Endometrium (tissue), 2 donors: Measurements from ENCODE around the gene ACVRL1.

Experiments used
- FAIRE-seq: peaks from 2 replicates; lab custom pipeline; 2012; peaks lifted over from hg19 to GRCh38; lab: Jason Lieb, UNC
- donor health status: control.
- donor health status: control.

ACVRL1 gene

GRCh38 chr12:51907083-51907855 is at the start of gene ACVRL1:
Gene ACVRL1 (plus strand): TSS chr12:51907504. CDS start chr12:51912475, 4,971 bp downstream.
- no peak for FAIRE-seq

- no peak for FAIRE-seq
Measured at GRCh38 chr12:51860986-51861385, 46.3 kb upstream of the ACVRL1 start.

DNA sequence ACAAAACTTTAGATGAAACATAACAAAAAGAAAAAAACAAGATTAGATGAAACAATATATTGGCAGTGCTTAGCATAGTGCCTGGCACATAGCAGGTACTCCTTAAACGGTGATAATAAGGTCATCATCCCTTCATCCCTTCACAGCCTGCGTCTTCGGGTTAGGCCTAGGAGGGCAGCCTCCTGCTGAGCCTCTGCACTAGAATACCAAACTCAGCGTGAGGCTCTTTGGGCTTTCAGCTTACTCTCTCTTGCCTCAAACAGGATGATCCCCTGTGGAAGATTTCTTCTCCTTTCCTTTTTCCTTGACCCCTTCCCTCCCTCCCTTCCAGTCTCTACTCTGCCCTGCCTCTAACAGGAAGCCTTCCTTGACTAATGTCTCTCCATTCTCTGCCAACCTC is 44.4 kb upstream of the ACVRL1 start:
- no peak for FAIRE-seq

GRCh38 chr12:51863363-51863932 is 43.9 kb upstream of the ACVRL1 start:
- no peak for FAIRE-seq

DNA sequence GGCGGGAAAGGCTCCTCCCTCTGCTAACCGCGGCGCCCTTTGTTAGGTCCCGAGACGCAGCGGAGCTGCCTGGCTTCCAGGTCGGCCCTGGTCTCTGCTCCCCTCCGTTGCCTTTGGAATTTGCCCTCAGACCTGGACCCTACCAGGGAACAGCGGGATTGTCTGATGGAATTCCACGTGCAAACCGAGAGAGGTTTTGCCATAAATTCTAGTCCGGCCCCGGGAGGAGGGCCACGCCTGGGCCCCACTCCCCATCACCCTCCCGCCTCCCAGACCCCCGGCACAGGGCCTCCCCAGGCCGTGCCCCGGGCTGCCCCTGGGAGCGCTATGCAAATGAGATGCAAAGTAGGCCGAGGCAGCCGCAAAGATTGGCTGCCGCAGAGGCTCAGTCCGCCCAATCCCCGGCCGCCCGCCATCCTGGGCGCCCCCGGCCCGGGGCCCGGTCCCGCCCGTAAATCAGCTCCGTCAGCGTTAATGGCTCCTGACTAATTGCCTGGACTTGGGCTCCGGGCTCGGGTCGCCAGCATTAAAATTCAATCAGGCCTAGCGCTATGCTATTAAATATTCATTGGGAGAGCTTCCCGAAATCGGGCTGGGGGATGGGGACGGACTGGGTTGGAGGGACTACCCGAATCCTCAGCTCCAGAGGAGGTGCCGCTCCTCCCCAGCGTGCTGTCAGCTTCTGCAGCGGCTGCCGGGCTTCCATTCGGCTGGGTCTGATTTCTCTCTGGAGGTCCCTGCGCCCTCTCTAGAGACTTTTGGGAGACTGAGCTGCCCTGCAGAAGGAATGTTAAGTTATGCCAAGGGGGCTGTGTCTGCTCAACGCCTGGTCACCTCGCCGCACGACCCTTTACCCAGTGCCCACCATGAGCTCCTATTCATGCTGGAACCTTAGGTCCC is 43.1 kb upstream of the ACVRL1 start:
- no peak for FAIRE-seq

DNA sequence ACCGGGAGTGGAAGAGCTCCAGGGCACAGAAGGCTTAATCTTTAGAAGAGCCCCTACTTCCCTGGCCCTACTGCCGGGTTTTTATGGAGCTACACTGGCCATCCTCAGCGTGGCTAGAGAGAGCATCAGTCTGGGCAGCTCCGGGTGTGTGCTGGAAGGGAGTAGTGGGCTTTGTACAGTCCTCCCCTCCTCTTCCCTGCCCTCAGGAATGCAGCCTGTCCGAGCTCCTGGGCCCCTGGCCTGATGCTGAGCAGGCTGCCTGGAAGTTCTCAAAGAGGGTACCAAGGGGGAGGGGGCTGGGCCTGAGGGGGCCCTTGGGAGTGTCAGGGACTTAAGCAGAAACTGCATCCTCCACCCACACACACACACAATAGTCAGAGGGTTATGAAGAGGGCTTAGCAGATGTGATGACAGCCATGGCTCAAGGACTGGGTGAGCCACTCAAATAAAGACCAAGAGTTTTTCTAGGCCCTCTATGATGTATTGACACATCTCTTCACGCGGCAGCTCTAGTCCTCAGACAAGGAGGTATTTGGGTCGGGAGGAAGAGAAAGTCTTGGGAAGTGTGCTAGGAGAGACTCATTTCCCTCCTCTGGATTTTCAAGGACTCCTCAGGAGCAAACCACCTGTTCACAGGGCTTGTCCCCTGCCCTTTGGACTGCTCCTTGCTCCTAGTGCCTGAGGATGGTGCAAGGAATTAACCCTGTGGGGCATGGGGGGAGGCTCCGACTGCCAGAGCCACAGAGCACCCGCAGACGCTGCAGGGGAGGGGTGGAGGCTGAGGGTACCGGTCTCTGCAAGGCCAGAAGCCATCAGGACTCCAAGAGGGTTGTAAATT is 42.3 kb upstream of the ACVRL1 start:
- FAIRE-seq, result no peak

DNA sequence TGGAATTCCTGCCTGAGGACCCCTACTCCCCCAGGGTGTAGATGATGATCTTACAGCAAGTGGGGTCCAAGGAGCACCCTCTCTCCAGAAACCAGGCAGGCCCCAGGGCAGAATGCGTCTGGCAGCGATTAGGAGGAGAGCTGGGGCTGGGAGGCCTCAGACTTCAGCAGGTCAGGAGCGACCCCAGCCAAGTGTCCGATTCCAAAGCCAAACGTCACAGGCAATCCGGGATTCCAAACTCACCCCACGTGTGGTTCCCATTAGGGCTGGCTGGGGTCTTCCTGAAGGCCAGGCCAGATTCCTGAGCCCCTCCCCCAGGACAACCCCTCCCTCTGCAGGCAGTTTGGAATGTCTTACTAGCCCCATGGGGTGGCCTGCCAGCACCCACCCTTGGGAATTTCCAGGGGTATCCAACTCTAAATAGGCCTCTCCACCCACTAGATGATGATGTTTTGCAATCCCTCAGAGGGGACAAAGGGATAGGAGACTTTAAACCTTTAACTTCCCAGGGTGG is 41.5 kb upstream of the ACVRL1 start:
- no peak for FAIRE-seq

DNA sequence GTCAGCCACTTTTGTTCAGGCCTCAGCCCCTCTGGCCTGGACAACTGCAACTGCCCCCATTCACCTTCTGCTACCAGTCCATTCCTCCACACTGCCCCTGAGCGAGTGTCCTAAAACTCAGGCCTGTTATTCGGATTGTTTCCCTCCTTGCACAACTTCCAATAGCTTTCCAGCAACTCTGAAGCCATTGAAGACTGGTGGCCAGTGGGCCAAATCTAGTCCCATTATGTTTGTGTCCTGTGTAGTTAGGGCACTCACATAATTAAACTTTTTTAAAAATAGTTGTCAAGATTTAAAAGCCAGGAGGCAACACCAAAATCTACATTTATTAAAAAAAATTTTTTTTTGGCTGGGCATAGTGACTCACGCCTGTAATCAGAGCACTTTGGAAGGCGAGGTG is 41.0 kb upstream of the ACVRL1 start:
- no peak for FAIRE-seq

- FAIRE-seq, result no peak
Measured at GRCh38 chr12:51866762-51867161, 40.5 kb upstream of the ACVRL1 start.

DNA sequence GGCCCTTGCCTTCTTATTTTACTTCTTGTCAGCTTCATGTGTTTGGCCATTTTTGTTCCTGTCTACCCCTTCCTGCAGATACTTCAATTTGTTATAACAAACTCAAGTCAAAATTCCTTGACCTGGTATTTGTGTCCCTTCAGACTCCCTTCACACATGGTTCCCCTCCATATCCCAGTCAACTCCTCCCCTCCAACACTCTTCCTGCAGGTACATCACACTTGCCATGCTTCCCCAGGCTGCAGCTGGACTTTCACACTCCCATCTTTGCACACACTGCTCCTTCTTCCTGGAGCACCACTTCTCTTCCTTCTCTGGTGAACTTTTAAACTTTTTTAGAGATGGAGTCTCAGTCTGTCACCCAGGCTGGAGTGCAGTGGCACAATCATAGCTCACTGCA is 39.9 kb upstream of the ACVRL1 start:
- no peak for FAIRE-seq

DNA sequence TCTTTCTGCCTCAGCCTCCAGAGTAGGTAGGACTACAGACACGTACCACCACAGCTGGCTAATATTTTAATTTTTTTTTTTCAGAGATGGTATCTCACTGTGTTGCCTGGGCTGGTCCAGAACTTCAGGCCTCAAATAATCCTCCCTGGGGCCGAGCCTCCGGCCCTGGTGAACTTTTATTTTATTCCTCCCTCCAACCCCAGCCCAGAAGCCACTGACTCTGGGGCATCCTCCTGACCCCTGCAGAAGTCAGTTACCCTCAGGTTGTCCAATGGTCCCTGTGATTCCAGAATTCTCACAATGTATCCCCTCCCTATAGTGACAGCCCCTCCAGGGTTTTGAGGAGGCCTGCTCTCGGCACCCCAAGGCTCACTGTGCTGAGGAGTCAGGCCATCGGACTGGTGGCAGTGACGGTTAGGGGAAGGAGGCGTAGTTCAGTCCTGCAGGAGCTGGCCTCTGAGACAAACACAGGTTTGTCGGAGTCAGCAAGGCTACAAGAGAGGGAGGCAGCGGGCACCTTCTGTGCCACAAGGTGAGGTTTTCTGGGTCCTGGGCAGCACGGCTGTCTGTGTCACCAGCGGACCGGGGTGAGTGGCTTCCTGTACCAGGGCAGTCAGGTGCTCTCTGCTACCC is 39.4 kb upstream of the ACVRL1 start:
- no peak for FAIRE-seq

- no peak for FAIRE-seq
Measured at GRCh38 chr12:51868821-51869495, 38.3 kb upstream of the ACVRL1 start.

GRCh38 chr12:51869496-51869865 is 37.8 kb upstream of the ACVRL1 start:
- no peak for FAIRE-seq

GRCh38 chr12:51869931-51870330 is 37.4 kb upstream of the ACVRL1 start:
- FAIRE-seq, result no peak

DNA sequence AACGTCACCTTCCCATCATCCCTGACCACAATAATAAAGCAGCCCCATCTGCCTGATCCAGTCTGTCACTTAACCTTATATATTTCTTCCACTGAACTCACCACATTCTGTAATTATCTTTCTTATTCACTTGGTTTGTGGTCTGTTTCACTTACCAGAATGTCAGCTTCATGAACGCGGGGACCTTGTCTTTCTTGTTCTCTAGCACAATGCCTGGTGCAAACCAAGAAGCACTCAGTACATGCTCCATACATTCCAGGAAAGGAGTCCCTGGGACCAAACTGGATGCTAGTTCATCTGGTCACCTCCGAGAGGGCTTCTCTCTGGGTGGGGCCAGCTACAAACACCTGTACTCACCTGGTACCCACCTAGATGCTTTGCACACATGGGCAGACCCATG is 36.8 kb upstream of the ACVRL1 start:
- FAIRE-seq, result no peak

DNA sequence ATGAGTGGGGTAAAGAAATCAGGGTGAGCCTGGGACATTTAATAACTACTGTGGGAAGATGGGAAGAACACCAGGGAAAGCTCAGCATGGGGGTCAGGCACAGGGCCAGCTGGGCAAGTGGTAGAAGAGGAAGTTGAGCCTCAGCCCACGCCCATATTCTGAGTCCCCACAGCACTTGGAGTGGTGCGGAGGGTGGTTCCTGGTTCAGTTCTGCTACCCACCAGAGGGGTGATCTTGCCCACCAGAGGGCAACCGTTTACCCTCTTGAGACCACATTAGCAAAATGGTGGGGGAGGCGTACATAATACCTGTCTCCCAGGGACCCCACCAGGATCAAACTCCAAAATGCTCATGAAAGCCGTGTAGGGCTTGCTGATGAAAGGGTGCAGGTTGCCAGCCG is 36.2 kb upstream of the ACVRL1 start:
- FAIRE-seq, result no peak

DNA sequence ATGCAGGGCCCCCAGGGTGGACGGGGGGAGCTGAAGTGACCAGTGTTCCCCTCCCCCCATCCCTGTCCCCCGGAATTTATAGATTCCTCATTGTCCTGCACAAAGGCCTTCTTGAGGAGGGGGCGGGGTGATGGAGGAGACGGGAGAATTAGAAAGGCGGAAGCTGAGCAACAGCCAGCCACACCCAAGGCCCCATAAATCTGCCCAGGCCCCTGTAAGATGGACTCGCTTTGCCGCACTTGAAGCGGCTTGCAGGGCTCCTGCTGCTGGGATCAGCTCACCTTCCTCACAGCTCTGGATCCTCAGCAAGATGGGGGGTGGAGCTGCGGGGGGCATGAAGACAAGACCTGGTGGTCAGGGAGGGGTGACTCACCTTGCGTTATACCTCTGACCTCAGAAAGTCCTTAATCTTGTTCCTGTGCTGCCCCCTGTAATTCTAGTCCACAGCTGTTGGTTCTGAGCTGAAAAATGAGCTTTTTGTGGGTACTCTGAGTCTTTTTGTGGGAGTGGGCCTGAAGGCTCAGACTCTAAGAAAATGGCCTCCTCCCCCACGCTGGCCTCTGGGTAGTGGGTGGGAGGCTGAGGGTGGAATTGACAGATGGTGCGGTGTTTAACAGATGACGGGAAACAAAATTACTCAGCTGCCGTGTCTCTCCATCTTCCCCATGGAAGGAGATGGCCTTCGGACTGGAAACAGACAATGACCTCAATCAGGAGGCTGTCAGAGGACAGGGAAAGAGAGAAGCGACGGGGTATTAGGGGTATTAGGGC is 35.2 kb upstream of the ACVRL1 start:
- FAIRE-seq, result no peak

GRCh38 chr12:51872689-51872981 is 34.7 kb upstream of the ACVRL1 start:
- FAIRE-seq, result no peak

GRCh38 chr12:51873251-51873994 is 33.9 kb upstream of the ACVRL1 start:
- no peak for FAIRE-seq

DNA sequence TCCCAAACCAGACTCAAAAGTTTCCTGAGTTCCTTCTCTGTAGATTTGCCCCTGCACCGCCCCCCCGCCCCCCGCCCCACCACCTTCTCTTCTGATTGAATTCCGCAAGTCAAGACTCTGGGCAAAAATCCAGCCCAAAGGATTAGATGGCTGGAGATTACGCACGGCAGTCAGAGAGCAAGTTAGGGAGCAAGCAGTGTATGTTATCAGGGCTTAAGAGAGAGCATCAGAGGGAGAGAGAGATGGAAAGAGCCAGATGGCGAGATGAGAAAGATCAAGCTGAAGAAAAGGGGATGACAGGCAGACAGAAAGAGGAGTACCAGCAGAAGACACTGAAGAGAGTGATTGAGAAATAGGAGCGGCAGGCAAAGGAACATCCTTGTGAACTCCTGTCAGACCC is 33.3 kb upstream of the ACVRL1 start:
- no peak for FAIRE-seq
